NOMO-1 (cell line): Measurements from ENCODE around the gene ASTN2.
"Not testable (repeated sequence)": the region's sequence is repeated elsewhere in the genome, so short reads cannot be mapped to it uniquely, and the experiment has no call there.

Experiments
- DNase-seq, 2 experiments: peaks; one replicate each; lab custom pipeline; 2025; ENCODE audit not compliant: unreplicated experiment in 2 of 2; lab: John Stamatoyannopoulos, UW

The ASTN2 gene

DNA sequence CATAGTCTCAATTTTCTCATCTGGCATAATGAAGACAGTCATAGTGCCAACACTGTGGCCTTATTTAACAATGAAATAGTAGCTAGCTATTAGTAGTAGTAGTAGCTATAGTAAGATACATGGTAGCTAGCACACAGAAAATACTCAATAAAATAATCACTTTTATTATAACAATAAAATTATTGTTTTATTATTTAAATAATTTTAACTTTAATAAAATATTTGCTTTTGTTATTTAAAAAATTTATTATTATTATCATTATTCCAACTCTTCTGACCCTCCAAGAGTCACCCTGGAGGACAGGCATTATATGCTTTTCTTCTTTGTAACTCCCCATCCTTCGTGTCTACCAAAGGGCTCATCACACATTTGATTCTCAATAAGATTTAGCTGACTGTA is 475.7 kb downstream of the ASTN2 start:
- DNase-seq = no peak

DNA sequence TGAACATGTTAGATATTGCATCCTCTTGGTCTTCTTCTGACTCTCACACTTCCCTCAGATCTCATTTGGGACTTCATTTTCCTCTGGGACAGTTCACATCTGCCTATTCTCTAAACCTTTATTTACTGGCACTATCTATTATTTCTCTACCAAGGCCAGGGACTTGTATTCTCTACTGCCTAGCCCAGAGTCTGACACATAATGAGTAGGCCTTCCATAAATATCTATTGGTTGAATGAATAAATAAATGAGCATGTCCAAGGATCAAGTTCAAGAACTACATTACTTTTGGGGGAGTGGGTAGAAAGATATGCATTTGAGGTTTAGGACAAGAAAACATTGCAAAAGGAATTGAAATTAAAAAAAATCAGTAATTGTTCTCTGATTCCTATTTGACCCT is 477.5 kb downstream of the ASTN2 start:
- DNase-seq = no peak

DNA sequence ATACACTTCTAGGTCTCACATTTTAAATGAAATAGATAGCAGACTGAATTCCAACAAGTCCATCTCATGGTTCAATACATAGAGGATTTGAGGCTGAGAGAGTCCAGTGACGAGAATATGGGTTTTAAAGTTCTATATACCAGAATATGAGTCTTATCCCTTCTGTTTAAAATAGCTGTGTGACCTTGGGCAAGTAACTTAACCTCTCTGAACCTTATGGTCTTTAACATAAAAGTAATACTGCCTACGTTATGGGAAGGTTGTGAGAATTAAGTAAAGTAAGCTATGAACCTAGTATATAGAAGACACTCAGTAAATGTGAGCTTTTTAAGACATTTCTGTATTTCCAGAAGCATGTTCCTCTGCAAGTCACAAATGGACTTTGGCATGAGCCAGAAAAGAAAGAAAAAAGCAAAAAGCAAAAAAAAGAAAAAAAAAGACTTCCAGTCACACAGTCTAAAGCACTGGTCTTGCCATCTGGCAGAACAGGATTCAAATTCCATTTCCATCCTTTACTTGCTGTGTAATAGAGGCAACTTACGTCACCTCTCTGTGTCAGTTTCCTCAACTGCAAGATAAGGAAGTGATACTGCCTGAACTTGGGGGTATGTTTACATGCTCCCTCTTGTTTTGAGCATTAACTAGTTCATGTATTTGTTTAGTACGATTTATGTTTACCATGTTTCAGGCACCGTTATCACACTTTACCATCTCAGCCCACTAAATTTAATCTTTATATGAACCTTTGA is 479.5 kb downstream of the ASTN2 start:
- peak in 1 of 2 experiments; percentile 46 for DNase-seq

DNA sequence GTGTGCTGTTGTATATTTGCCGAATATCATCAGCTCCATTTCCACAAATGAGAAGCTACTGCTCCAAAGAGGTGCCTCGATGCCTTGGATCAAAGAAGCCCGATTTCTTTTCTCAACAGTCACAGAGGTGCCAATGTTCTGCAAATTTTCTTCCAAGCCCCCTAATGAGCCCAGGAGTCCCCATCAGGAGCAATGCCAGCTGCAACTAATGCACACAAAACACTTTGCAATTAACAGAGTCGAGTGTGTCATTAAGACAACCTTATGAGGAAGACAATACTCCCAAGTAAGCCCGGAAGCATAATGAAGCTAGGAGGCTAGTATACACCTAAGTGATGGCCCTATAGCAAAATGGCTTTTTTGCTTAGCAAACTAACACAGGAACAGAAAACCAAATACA is 480.7 kb downstream of the ASTN2 start:
- DNase-seq = no peak

DNA sequence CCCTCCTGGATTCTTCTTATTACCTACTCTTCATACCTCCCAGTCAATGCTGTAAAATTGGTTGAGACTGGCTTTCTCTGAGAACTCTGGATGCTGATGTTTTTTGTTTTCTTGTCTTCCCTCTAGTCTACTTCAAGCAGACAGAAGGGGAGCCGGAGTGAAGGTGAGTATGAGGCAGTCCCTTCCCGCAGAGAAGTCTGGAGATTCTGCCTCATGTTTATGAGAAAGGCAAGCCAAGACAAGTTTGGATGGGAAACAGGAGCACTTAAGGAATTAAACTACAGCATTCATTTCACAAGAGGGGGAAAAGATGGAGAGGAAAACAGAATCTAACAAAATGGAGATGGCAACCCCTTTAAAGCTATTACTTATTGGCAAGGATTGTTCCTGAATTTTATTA is 481.6 kb downstream of the ASTN2 start:
- no peak for DNase-seq

DNA sequence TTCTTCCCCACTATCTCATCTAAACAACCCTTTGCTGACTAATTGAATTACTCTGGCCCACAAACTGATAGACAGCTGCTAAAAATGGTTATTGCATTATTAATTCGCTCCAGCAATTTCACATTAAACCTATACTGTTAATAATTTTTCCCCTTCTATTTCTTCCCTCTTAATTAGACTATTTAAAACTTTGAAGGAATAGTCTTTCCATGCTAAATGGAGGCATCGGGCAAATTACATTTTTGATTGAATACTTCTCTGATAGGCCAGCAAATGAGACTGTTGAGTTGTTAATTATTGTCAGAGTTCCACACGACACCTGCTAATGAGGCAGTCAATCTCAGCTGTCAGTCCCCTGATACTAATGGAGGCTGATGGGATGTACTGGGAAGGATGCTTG is 485.2 kb downstream of the ASTN2 start:
- DNase-seq = no peak

DNA sequence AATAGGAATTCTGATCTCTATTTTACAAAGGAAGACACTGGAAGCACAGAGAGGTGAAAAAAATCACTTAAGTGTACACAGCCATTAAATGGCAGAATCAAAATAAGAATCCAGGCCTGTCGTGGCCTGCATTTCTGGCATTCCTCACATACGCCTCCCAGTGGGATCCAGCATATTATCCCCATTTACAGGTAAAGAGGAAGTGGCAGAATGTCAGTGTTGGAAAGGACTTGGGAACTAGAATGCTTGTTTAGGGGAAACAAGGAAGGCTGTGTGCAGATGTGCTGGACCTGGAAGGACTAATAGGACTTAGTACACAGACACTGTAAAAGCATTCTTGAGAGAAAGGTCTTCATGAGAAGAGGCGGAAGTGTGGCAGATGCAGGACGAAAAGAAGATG is 486.0 kb downstream of the ASTN2 start:
- DNase-seq = no peak

DNA sequence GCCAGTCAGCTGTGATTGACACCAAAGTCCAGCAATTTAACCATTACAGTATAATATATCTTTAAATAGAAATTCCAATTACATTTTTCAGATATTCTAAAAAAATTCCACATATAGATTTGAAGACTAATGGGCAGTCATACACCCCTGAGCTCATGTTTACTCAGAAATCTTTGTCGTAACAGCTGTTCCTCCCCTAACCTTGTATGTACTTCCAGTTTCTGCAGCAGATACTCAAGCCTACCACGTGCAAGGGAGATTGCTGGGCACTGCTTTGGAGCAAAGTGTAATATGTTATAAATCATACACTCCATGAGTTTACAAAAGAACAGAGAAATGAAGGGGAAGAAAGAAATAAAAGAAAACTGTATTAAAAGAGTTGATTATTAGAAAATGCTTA is 486.6 kb downstream of the ASTN2 start:
- no peak for DNase-seq

DNA sequence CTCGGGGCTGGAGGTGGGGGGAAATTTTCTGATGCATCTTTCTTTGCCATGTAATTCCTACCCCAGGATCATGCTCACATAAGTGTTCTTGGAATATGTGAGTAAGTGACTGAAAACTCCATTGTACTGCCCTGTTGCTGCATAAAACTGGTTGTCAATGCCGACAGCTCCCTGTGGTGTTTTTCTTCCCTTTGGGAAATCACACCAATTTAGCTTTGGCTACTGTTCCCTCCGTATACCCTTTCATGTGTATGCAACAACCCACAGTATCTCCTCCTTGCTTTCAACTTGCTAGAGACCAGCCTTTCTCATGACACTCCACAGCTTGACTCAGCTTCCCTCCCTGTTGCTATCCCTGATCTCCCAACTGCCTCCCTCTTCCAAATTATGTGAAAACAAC is 487.1 kb downstream of the ASTN2 start:
- DNase-seq = no peak

DNA sequence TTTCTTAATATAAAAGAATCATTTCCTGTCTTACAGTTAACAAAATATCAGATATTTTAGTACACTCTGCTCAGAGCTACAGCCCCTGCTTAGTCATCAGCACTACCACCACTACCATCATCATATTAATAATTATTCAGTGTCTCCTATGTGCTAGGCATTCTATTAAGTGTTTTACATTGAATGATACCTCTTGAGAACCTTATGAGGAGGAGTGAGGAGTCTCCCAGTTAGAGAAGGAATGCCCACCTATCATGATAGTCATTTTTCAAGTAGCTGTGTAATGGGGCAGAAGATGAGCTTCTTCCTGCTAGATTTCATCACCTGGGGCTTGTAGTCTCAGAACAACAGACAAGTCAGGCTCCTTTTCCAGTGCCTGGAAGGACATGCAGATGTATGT is 489.7 kb downstream of the ASTN2 start:
- no peak for DNase-seq

DNA sequence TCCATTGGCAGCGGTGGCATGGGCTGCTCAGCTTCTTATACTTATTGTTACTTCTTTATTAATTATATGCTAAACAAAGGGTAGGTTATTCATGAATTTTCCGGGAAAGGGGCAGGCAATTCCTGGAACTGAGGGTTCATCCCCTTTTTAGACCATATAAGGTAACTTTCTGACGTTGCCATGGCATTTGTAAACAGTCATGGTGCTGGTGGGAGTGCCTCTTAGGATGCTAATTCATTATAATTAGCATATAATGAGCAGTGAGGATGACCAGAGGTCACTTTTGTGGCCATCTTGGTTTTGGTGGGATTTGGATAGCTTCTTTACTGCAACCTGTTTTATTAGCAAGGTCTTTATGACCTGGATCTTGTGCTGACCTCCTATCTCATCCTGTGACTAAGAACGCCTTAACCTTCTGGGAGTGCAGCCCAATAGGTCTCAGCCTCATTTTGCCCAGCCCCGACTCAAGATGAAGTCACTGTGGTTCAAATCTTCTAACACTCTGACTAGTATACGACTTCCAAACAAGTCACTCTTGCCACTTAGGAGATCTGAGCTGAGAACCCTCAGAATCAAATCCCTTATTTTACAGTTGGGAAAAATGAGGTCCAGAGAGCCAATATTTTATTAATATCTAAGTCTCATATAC is 490.3 kb downstream of the ASTN2 start:
- DNase-seq = no peak

DNA sequence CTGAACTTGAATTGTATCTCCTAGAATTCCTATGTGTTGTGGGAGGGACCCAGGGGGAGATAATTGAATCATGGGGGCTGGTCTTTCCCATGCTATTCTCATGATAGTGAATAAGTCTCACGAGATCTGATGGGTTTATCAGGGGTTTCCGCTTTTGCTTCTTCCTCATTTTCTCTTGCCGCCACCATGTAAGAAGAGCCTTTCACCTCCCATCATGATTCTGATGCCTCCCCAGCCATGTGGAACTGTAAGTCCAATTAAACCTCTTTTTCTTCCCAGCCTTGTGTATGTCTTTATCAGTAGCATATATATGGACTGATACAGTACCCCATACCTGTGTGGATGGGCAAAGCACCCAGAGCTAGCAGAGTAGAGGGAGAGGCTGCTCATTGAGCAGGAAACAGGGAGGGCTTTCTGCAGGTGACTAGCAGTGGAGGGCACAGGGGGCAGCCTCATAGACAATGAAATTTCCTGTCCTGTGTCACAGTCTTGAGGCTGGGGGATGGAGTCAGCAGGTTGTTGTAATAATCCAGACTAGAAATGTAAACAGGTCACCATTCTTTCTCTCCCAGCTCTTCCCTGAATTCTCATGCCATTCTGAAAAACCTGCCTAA is 496.9 kb downstream of the ASTN2 start:
- DNase-seq = not testable (repeated sequence)

DNA sequence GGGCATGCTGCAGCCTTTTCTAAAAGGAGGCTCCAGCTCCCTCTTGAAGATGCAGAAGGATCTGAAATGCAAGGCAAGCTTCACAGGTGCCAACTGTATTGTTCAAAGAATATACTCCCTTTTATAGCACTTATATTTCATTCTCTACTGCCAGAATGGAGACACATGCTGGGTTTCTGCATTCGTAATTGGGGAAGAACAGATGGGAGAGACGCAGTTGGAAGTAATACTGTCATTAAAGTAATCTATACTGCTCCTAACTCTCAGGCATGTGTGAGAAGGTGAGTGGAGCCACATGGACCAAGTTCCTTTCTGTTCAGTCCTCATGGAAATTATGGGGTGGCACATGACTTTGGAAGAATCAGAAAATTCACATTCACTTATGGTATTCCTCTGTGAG is 501.3 kb downstream of the ASTN2 start:
- DNase-seq = no peak

DNA sequence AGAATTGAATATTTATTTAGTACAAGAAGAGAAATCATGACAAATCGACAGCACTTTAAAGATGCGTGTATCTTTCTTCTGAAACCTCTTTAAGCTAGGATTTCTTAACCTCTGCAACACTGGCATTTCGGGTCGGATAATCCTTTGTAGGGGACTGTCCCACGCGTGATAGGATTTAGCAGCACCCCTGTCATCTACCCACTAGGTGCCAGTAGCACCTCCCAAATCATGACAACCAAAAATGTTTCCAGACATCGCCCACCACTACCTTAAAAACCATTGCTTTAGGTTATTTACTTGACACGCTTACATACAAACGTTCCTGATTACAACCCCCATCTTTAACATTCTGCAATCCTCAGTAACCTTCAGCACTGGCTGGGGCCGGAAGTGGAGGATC is 504.7 kb downstream of the ASTN2 start:
- DNase-seq = no peak

DNA sequence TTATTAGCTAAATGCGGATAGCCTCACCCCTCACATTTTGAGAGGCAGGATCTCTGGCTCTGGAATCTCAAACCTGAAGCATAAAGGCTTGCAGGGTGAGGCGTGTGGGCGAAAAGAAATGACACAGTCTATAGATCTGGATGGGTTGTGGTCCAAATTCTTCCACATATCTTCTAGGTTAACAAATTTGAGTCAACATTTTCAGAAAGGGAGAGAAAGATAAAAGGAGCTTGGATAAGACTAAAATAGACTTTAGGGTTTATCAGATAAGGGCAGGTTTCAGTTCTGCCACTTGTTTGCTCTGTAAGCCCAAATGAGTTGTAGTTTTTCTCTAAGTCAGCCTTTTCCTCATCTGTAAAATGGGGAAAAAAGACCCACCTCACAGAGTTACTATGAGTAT is 506.9 kb downstream of the ASTN2 start:
- DNase-seq = no peak

DNA sequence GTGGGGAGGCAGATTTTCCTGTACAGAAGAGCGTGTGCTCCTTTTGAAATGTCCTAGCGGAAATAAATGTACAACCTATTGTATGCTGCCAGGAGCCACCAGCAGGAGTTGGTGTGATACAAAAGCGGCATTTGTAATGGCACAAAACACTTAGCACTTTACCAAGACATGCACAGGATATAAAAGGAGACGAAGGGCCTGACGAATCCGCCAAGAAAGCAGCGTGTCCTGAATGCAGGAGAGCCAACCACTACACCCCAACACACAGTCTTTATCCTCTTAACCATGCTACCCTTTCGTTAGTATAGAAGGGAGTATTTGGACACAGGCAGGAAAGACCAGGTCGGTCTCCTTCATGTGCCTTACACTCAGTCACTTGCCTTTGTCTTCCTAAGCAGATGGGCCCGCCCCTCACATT is 509.7 kb downstream of the ASTN2 start:
- no peak for DNase-seq

DNA sequence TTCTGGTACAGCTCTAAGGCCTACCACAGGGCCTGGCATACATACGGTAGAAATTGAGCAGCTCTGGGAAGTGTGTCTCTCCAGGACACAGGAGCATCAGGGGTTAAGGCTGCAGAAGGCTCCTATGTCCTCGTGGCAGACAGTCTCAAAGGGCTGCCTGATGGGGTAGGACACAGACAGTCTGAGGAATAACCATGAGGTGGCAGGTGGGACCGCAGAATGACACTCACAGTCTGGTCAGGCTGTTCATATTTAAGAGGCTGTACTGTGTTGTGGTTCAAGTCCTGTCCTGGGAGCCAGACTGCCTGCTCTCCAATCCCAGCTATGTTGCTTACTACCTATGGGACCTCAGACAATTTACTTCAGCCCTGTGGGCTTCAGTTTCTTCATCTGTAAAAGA is 510.7 kb downstream of the ASTN2 start:
- no peak for DNase-seq

DNA sequence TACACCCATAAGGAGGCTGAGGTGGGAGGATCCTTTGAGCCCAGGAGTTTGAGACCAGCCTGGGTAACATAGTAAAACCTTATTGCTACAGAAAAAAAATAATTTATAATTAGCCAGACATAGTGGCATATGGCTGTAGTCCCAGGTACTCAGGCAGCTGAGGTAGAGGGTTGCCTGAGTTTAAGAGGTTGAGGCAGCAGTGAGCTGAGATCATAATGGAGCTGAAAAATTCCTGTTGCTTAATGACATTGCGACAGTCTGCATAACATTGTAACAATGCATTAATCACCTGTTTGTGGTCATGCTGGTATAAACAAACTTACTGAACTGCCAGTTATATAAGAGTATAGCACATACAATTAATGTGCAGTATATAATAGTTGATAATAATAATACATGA is 513.6 kb downstream of the ASTN2 start:
- no peak for DNase-seq

DNA sequence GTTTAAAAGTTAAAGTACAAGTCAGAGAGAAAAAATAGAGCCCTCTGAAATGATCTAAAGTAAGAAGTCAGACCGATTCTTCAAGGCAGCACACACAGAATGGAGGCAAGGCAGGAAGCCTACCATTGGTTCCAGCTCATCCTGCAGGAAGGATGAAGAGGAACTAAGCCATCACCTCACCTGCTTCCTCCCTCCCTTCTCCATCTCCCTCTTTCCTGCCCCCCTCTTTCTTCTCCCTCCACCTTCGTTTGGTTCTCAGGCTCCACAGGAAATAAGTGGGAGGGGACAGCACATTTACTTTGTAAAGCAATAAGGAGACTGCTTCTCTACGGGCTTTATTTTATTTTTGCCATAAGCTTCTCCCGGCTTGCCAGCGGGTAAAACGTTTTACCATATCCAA is 514.3 kb downstream of the ASTN2 start:
- no peak for DNase-seq

DNA sequence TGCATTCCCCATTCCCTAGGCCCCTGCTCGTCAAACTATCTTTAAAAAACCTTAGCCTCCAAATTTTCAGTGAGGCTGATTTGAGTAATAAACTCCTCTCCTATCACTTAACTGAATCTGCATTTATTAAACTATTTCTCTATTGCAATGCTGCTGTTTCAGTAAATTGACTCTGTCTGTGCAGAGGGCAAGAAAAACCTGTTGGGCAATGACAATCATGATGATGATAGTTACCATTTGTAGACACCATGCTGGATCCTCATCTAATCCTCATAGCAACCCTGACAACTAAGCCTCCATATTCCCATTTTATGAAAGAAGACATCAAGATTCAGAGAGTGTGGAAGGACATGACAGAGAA is 514.9 kb downstream of the ASTN2 start:
- no peak for DNase-seq

DNA sequence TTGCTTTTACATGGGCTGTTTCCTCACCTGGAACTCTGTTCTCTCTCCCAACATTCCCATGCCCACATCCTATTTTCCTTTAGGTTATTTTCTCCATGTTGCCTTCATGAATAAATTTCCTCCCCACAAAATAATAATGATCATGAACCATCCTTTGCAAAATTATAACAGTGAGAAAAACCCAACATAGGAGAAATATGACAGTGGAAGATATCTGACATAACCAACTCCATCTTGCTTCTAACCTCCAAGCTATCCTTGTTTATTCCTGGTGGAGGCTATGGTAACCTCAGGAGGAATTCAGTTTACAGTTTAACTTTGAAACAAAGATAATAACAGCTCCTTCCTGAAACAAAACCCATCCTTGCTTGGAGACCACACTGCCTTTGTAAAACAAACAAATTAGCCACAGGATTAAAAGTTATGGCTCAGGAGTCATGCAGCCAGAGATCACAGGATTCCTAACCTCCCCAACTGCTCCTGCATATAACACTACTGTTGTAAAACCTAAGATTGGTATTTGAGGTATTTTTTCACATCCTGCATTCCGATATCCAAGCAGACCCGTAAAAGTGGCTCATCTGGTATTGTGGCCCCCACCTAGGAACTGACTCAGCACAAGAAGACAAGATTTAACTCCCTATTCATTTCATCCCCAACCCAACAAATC is 515.4 kb downstream of the ASTN2 start:
- no peak for DNase-seq

DNA sequence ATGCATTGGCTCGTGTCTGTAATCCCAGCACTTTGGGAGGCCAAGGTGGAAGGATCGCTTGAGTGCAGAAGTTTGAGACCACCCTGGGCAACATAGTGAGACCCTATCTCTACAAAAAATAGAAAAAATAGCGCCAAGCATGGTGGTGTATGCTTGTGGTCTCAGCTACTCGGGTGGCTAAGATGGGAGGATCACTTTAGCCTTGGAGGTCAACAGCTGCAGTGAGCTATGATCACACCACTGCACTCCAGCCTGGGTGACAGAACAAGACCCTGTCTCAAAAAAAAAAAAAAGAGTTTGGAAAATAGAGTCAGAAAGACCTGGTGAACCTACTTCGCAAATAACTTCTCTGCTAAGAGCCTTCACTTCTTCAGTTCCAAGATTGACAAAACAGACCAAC is 516.7 kb downstream of the ASTN2 start:
- not testable (repeated sequence) for DNase-seq
